SU-DHL-6 (cell line): ENCODE results near the gene SUPT4H1.

Experiments used
- EZH2phosphoT487 ChIP-seq: fragments of 200-600 bp; sonication (generic), shearing (Covaris generic); conservative IDR thresholded peaks from 2 replicates; pipeline ENCODE4 v1.6.1; 2018; ENCODE audit warnings: mild to moderate bottlenecking, antibody characterized with exemption, low read length, moderate library complexity, mixed read lengths
- TF ChIP-seq, protein P1 (sequence below): fragments of 200-600 bp; sonication (generic); IDR thresholded peaks from one replicate; pipeline ENCODE4 v1.5.1; 2017; ENCODE audit warnings: antibody characterized with exemption, mild to moderate bottlenecking, low read length, moderate library complexity; ENCODE audit not compliant: insufficient read depth, poor library complexity, severe bottlenecking

DNA sequence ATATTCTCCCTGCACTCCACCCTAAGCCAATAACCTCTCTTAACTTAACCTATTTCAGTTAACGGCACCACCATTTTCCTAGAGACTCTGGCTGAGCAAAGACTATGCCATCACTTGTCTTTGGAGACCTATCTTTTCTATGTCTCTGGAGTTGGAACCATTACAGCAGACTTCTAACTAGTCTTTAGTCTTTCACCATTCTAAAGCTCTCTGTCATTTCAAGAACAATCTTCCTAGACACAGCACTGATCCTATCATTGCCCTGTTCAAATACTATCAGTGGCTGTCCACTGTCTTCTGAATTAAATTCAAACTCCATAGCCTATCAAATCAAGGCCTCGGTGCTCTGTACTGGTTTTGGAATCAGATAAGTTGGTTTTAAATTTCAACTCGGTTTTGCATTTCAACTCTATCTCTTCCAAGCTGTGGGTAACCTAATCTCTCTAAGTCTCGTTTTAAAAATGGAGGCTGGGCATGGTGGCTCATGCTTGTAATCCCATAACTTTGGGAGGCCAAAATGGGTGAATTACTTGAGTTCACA is 33.4 kb upstream of the SUPT4H1 start:
- TF ChIP-seq, protein P1, sequence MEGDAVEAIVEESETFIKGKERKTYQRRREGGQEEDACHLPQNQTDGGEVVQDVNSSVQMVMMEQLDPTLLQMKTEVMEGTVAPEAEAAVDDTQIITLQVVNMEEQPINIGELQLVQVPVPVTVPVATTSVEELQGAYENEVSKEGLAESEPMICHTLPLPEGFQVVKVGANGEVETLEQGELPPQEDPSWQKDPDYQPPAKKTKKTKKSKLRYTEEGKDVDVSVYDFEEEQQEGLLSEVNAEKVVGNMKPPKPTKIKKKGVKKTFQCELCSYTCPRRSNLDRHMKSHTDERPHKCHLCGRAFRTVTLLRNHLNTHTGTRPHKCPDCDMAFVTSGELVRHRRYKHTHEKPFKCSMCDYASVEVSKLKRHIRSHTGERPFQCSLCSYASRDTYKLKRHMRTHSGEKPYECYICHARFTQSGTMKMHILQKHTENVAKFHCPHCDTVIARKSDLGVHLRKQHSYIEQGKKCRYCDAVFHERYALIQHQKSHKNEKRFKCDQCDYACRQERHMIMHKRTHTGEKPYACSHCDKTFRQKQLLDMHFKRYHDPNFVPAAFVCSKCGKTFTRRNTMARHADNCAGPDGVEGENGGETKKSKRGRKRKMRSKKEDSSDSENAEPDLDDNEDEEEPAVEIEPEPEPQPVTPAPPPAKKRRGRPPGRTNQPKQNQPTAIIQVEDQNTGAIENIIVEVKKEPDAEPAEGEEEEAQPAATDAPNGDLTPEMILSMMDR = no peak
- no peak for TF ChIP-seq EZH2phosphoT487
